ENCODE data around the gene DUSP15.

GRCh38 chr20:31871618-31871954 is 1.3 kb upstream of the DUSP15 start:
- TF ChIP-seq CTCF (IDR thresholded peaks at IDR 0.05) (no peak), EP300 (IDR thresholded peaks at IDR 0.05) (no peak), POLR2A (IDR thresholded peaks at IDR 0.05) (no peak)
